ENCODE data around the gene OR2T27. TPM values are rescaled to one million over a fixed set of nuclear protein-coding genes. Genes with fewer than 3 reads are reported as not detected.
"Not testable (repeated sequence)": the region's sequence is repeated elsewhere in the genome, so short reads cannot be mapped to it uniquely, and the experiment has no call there.

Gene OR2T27, protein sequence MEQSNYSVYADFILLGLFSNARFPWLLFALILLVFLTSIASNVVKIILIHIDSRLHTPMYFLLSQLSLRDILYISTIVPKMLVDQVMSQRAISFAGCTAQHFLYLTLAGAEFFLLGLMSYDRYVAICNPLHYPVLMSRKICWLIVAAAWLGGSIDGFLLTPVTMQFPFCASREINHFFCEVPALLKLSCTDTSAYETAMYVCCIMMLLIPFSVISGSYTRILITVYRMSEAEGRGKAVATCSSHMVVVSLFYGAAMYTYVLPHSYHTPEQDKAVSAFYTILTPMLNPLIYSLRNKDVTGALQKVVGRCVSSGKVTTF
- not detected for total RNA-seq

DNA sequence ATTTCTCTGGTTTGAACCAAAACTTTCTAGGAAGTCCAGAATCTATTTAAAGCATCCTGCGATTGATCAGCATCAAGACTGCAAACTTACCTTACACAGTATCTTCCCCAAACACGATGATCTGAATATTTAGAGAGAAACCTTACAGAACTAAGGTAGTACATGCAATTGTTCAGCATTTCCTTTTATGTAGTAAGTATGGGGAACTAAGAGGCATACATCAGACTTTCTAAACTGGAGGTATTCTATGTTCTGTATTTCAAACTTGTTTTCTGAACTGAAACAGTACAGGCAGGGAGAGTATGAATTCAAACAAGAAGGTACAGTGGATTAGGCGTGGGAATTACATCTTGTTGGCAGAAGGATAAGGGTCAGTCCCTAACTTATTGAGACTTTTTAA lies at the start of gene OR2T27:
OR2T27 (minus strand) TSS at position 175 of the 400 bp plus-strand sequence. CDS start 4,644 bp downstream, outside the sequence.
- H3K9me3 ChIP-seq; H3K36me3 ChIP-seq; H3K4me1 ChIP-seq; intact Hi-C loops (cut with DNase I; ENCODE audit: low total_unique reads); DNase-seq; H3K27ac ChIP-seq; H3K27me3 ChIP-seq; H3K4me3 ChIP-seq: not testable (repeated sequence)

DNA sequence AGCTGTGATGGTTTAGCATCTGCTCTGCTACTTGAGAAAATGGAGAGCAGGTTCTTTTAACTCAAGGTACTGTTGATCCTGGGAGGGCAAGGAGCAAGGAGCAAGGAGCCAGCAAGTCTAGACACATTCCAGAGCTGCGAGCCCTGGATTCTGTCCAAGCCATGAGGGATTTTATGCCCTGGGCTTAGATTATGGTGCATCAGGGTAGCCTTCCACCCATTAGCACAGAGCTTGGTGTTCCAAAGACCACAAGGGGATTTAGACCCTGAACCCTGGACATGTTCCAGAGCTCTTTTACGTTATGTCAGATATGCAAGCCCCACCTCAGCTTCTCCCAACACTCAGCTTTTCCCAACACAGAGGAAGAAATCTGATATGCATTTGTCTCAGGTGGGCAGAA lies 49.3 kb upstream of the OR2T27 start:
- no peak overlapping the region for H3K4me3 ChIP-seq
- no peak overlapping the region for H3K27ac ChIP-seq
- no peaks in the 10 kb centered on the region for H3K4me1 ChIP-seq
- no peak for TF ChIP-seq POLR2A (IDR thresholded peaks at IDR 0.05)
- TF ChIP-seq, protein P1, sequence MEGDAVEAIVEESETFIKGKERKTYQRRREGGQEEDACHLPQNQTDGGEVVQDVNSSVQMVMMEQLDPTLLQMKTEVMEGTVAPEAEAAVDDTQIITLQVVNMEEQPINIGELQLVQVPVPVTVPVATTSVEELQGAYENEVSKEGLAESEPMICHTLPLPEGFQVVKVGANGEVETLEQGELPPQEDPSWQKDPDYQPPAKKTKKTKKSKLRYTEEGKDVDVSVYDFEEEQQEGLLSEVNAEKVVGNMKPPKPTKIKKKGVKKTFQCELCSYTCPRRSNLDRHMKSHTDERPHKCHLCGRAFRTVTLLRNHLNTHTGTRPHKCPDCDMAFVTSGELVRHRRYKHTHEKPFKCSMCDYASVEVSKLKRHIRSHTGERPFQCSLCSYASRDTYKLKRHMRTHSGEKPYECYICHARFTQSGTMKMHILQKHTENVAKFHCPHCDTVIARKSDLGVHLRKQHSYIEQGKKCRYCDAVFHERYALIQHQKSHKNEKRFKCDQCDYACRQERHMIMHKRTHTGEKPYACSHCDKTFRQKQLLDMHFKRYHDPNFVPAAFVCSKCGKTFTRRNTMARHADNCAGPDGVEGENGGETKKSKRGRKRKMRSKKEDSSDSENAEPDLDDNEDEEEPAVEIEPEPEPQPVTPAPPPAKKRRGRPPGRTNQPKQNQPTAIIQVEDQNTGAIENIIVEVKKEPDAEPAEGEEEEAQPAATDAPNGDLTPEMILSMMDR (IDR thresholded peaks at IDR 0.05) = no peak
- no peaks in the 10 kb centered on the region for H3K27me3 ChIP-seq
- H3K9me3 ChIP-seq = no peaks in the 10 kb centered on the region
- no peak for DNase-seq
- intact Hi-C loops (cut with DNase I; ENCODE audit: low total_unique reads) = no loop called here
- H3K36me3 ChIP-seq = no peaks in the 10 kb centered on the region

DNA sequence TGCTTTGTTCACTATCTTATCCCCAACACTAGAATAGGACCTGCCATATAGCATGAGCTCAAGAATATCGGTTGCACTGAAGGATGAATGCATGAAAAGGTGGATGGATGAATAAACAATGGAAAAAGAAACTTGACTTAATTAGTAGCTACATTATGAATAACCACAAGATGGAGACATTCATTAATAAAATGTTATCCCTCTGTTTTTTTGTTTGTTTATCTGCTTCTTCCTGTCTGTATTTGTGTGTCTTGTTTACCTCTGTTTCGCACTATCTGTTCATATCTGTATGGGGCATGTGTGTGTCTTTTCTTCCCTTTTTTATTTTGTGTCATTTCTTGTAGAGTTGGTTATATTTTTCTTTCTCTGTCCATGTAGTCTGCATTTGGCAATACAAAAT lies 48.3 kb upstream of the OR2T27 start:
- no peak for DNase-seq
- Histone ChIP-seq H3K4me1 (no peaks in the 10 kb centered on the region), H3K4me3 (no peak overlapping the region), H3K27me3 (no peaks in the 10 kb centered on the region), H3K9me3 (no peaks in the 10 kb centered on the region), H3K36me3 (no peaks in the 10 kb centered on the region), H3K27ac (no peak overlapping the region)
- intact Hi-C loops (cut with DNase I; ENCODE audit: low total_unique reads) = no loop called here
- TF ChIP-seq POLR2A (IDR thresholded peaks at IDR 0.05) = no peak
- TF ChIP-seq, protein P1 (IDR thresholded peaks at IDR 0.05) = no peak

DNA sequence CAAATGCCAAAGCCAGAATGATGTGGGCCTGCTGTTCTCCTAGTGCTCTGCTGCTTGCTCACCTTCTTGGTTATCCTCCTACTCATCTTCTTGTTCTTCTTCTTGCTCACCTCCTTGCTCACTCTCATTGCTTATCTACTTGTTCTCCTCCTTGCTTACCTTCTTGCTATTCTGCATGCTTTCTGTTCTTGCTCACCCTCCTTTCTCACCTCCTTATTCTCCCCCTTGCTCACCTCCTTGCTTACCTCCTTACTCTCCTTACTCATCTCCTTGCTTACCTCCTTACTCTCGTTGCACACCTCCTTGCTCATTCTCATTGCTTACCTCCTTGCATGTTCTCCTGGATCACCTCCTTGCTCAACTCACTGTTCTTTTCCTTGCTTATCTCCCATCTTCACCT lies 47.4 kb upstream of the OR2T27 start, which contains the start of gene OR14I1:
OR14I1 (minus strand) TSS at position 53 of the 400 bp plus-strand sequence.
- intact Hi-C loops (cut with DNase I; ENCODE audit: low total_unique reads) = no loop called here
- Histone ChIP-seq H3K36me3 (no peaks in the 10 kb centered on the region), H3K27ac (no peak within 1 kb of the TSS), H3K4me3 (no peak within 1 kb of the TSS), H3K4me1 (no peaks in the 10 kb centered on the region), H3K9me3 (no peaks in the 10 kb centered on the region), H3K27me3 (no peaks in the 10 kb centered on the region)
- DNase-seq = no peak
- TF ChIP-seq, protein P1 (IDR thresholded peaks at IDR 0.05) = no peak
- no peak for TF ChIP-seq POLR2A (IDR thresholded peaks at IDR 0.05)

DNA sequence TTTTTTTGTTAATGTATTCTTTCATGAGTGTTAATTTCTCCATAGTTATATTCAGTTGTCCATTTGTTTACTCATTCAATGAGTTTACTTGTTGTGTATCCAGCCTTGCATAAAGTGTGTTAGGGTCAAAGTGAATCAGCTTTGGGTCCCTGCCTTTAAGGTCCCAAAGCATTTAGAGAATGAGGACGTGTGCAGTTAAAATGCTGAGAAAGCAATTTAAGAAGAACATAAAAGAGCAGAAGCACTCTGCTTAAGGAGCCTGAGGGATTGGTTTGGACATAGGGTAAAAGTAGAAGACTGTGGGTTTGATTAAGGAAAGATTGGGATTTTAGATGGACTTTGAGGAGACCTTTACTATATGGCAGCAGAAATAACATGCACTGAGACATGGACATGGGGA lies 43.8 kb upstream of the OR2T27 start:
- Histone ChIP-seq H3K27me3 (no peaks in the 10 kb centered on the region), H3K4me1 (no peaks in the 10 kb centered on the region), H3K27ac (no peak overlapping the region), H3K36me3 (no peaks in the 10 kb centered on the region), H3K4me3 (no peak overlapping the region), H3K9me3 (no peaks in the 10 kb centered on the region)
- intact Hi-C loops (cut with DNase I; ENCODE audit: low total_unique reads) = no loop called here
- TF ChIP-seq, protein P1 (IDR thresholded peaks at IDR 0.05) = no peak
- TF ChIP-seq POLR2A (IDR thresholded peaks at IDR 0.05) = no peak
- no peak for DNase-seq
